Embryonic facial prominence (tissue), 1 donor: Measurements from ENCODE around the gene AEBP2.
"Not testable (repeated sequence)": the region's sequence is repeated elsewhere in the genome, so short reads cannot be mapped to it uniquely, and the experiment has no call there.

Source experiments
- DNase-seq: peaks from one replicate; pipeline ENCODE4 v3.0.0-alpha.2; 2016; ENCODE audit errors: extremely low spot score

Gene AEBP2

GRCh38 chr12:19552441-19553097 lies 113.3 kb downstream of the AEBP2 start:
- DNase-seq: not testable (repeated sequence)

- no peak for DNase-seq
Measured at GRCh38 chr12:19553175-19553574, 113.9 kb downstream of the AEBP2 start.

GRCh38 chr12:19561411-19561961 lies 122.2 kb downstream of the AEBP2 start:
- no peak for DNase-seq
